H9 (cell line): ENCODE results near the gene IL1RAP. TPM values are rescaled to one million over a fixed set of nuclear protein-coding genes. Genes with fewer than 3 reads are reported as not detected.

Experiments
- DNase-seq: peaks from one replicate; pipeline ENCODE4 v3.0.0-alpha.2; 2017
- H2AFZ ChIP-seq: one replicate; pipeline ENCODE4 v1.6.1; 2013; ENCODE audit warnings: mild to moderate bottlenecking, low read length, control low read depth, moderate library complexity
- H2AK5ac ChIP-seq: 2 replicates; pipeline ENCODE4 v1.6.1; 2013; ENCODE audit warnings: low read length, control low read depth, mixed read lengths; ENCODE audit not compliant: insufficient read length
- H2BK120ac ChIP-seq: one replicate; pipeline ENCODE4 v1.6.1; 2013; ENCODE audit warnings: low read depth, mild to moderate bottlenecking, low read length, control low read depth, inconsistent platforms; ENCODE audit not compliant: poor library complexity, severe bottlenecking
- H2BK12ac ChIP-seq: 2 replicates; pipeline ENCODE4 v1.6.1; 2013; ENCODE audit warnings: low read length, control low read depth, mixed read lengths, low read depth; ENCODE audit not compliant: insufficient read length
- H2BK15ac ChIP-seq: 2 replicates; pipeline ENCODE4 v1.6.1; 2013; ENCODE audit warnings: low read depth, low read length, control low read depth
- H2BK20ac ChIP-seq: one replicate; pipeline ENCODE4 v1.6.1; 2013; ENCODE audit warnings: low read depth, mild to moderate bottlenecking, low read length, control low read depth, inconsistent platforms; ENCODE audit not compliant: poor library complexity, severe bottlenecking
- H2BK5ac ChIP-seq: 2 replicates; pipeline ENCODE4 v1.6.1; 2013; ENCODE audit warnings: low read length, control low read depth, mixed read lengths; ENCODE audit not compliant: insufficient read length
- H3K14ac ChIP-seq: 2 replicates; pipeline ENCODE4 v1.6.1; 2013; ENCODE audit warnings: low read length, control low read depth; ENCODE audit not compliant: insufficient read depth
- H3K18ac ChIP-seq: 2 replicates; pipeline ENCODE4 v1.6.1; 2013; ENCODE audit warnings: low read depth, mild to moderate bottlenecking, mixed read lengths, low read length, control low read depth; ENCODE audit not compliant: insufficient read length
- H3K23ac ChIP-seq: 2 replicates; pipeline ENCODE4 v1.6.1; 2013; ENCODE audit warnings: low read length, control low read depth, mixed read lengths, low read depth; ENCODE audit not compliant: insufficient read length
- H3K23me2 ChIP-seq: 2 replicates; pipeline ENCODE4 v1.6.1; 2013; ENCODE audit warnings: low read depth, mild to moderate bottlenecking, mixed read lengths, low read length, control low read depth; ENCODE audit not compliant: insufficient read length, poor library complexity, severe bottlenecking
- H3K27ac ChIP-seq: 2 replicates; pipeline ENCODE4 v1.5.1; 2013; ENCODE audit warnings: low read length, control low read depth, mixed read lengths, low read depth; ENCODE audit not compliant: insufficient read length
- H3K27me3 ChIP-seq: 2 replicates; pipeline ENCODE4 v1.6.1; 2013; ENCODE audit warnings: low read length, control low read depth, inconsistent platforms; ENCODE audit not compliant: insufficient read depth
- H3K4ac ChIP-seq: 2 replicates; pipeline ENCODE4 v1.6.1; 2013; ENCODE audit warnings: low read depth, mild to moderate bottlenecking, control low read depth, inconsistent platforms, low read length, moderate library complexity
- H3K4me1 ChIP-seq: 2 replicates; pipeline ENCODE4 v1.6.1; 2013; ENCODE audit warnings: low read length, control low read depth, inconsistent platforms; ENCODE audit not compliant: insufficient read depth
- H3K4me2 ChIP-seq: 2 replicates; pipeline ENCODE4 v1.6.1; 2013; ENCODE audit warnings: low read length, control low read depth, mixed read lengths; ENCODE audit not compliant: insufficient read length, insufficient read depth
- H3K56ac ChIP-seq: 2 replicates; pipeline ENCODE4 v1.6.1; 2013; ENCODE audit warnings: low read depth, mild to moderate bottlenecking, mixed read lengths, low read length, control low read depth; ENCODE audit not compliant: insufficient read length
- H3K79me1 ChIP-seq: 2 replicates; pipeline ENCODE4 v1.6.1; 2013; ENCODE audit warnings: low read depth, mild to moderate bottlenecking, moderate library complexity, low read length, control low read depth, inconsistent platforms; ENCODE audit not compliant: insufficient read depth, poor library complexity, severe bottlenecking
- H3K79me2 ChIP-seq: 2 replicates; pipeline ENCODE4 v1.6.1; 2013; ENCODE audit warnings: low read length, control low read depth, inconsistent platforms; ENCODE audit not compliant: insufficient read depth
- H3K9ac ChIP-seq: 2 replicates; pipeline ENCODE4 v1.6.1; 2013; ENCODE audit warnings: low read length, control low read depth, mixed read lengths; ENCODE audit not compliant: insufficient read length; ENCODE audit errors: extremely low read depth
- H3K9me3 ChIP-seq: one replicate; pipeline ENCODE4 v1.6.1; 2013; ENCODE audit warnings: low read depth, low read length, inconsistent platforms; ENCODE audit not compliant: control insufficient read depth
- H3T11ph ChIP-seq: one replicate; pipeline ENCODE4 v1.6.1; 2013; ENCODE audit warnings: mild to moderate bottlenecking, low read length, control low read depth, inconsistent platforms
- H4K20me1 ChIP-seq: one replicate; pipeline ENCODE4 v1.6.1; 2013; ENCODE audit not compliant: control insufficient read depth, insufficient read length, insufficient read depth
- H4K5ac ChIP-seq: 2 replicates; pipeline ENCODE4 v1.6.1; 2013; ENCODE audit warnings: low read depth, mild to moderate bottlenecking, mixed read lengths, low read length, control low read depth; ENCODE audit not compliant: insufficient read length
- H4K8ac ChIP-seq: replicated peaks from 2 replicates; pipeline ENCODE4 v1.6.1; 2013; ENCODE audit warnings: low read length, control low read depth, mixed read lengths, low read depth; ENCODE audit not compliant: insufficient read length
- H4K91ac ChIP-seq: 2 replicates; pipeline ENCODE4 v1.6.1; 2013; ENCODE audit warnings: low read depth, mild to moderate bottlenecking, moderate library complexity, mixed read lengths, low read length, control low read depth; ENCODE audit not compliant: insufficient read length
- H3K27ac Mint-ChIP-seq, 3 experiments: 2 replicates in 2 of 3; 3 replicates in 1 of 3; pipeline ENCODE4 v1.8.0; 2020 to 2021; ENCODE audit warnings: mixed read lengths in 3 of 3, mild to moderate bottlenecking in 1 of 3, moderate library complexity in 1 of 3
- H3K27me3 Mint-ChIP-seq: 2 replicates; pipeline ENCODE4 v1.8.0; 2021; ENCODE audit warnings: low read depth, mild to moderate bottlenecking, moderate library complexity, mixed read lengths
- H3K36me3 Mint-ChIP-seq, 3 experiments: 2 replicates in 2 of 3; 3 replicates in 1 of 3; pipeline ENCODE4 v1.8.0; 2020 to 2021; ENCODE audit warnings: low read depth in 3 of 3, mixed read lengths in 3 of 3; ENCODE audit not compliant: insufficient read depth in 1 of 3
- H3K4me1 Mint-ChIP-seq, 2 experiments: 2 replicates each; pipeline ENCODE4 v1.8.0; 2020; ENCODE audit warnings: mixed read lengths in 2 of 2
- H3K4me3 Mint-ChIP-seq, 2 experiments: 2 replicates in 1 of 2; 3 replicates in 1 of 2; pipeline ENCODE4 v1.8.0; 2020 to 2021; ENCODE audit warnings: mild to moderate bottlenecking in 2 of 2, mixed read lengths in 2 of 2, moderate library complexity in 1 of 2
- H3K9me3 Mint-ChIP-seq, 2 experiments: 2 replicates in 1 of 2; 3 replicates in 1 of 2; pipeline ENCODE4 v1.8.0; 2020; ENCODE audit warnings: mild to moderate bottlenecking in 2 of 2, mixed read lengths in 2 of 2, moderate library complexity in 1 of 2
- CTCF ChIP-seq: fragments of 200-600 bp; sonication (generic); conservative IDR thresholded peaks from 3 replicates; pipeline ENCODE4 v1.8.0; 2021; ENCODE audit warnings: antibody characterized with exemption, mild to moderate bottlenecking
- WGBS: extraction: QIAGEN DNeasy Blood & Tissue Kit; methylation state at CpG from one replicate; pipeline ENCODE4 v1.1.7; 2013; ENCODE audit warnings: missing lambda C conversion rate, low lambda C conversion rate, mixed read lengths; ENCODE audit not compliant: insufficient read length; ENCODE audit errors: extremely low coverage; 5-methylcytosine and 5-hydroxymethylcytosine counted together
- total RNA-seq: library from RNA; stranded (reverse); gene quantifications from 2 replicates; pipeline ENCODE4 v1.2.1, GENCODE V29; 2021

IL1RAP gene
- total RNA-seq, 1 experiment from 2014 or later: 4.6 TPM

- Histone ChIP-seq H3K79me2 (no peaks in the 10 kb centered on the region), H3T11ph (no peak overlapping the region), H3K27ac (no peak overlapping the region), H3K23ac (no peak overlapping the region), H3K79me1 (no peaks in the 10 kb centered on the region), H2BK120ac (no peak overlapping the region), H2BK12ac (no peak overlapping the region), H2BK20ac (no peak overlapping the region), H3K9ac (no peak overlapping the region), H3K4me1 (no peaks in the 10 kb centered on the region), H4K5ac (no peak overlapping the region), H3K4ac (no peak overlapping the region), H2BK5ac (no peak overlapping the region), H4K91ac (no peak overlapping the region), H3K56ac (no peak overlapping the region), H4K8ac (no peak overlapping the region), H2AFZ (no peak overlapping the region), H3K4me2 (no peak overlapping the region), H2AK5ac (no peak overlapping the region), H3K27me3 (no peaks in the 10 kb centered on the region), H3K18ac (no peak overlapping the region), H3K9me3 (no peaks in the 10 kb centered on the region), H4K20me1 (no peaks in the 10 kb centered on the region), H3K14ac (no peak overlapping the region), H2BK15ac (no peak overlapping the region), H3K23me2 (no peaks in the 10 kb centered on the region)
- Mint-ChIP-seq H3K27ac (no peak overlapping the region), H3K4me1 (no peaks in the 10 kb centered on the region), H3K27me3 (no peaks in the 10 kb centered on the region), H3K36me3 (no peaks in the 10 kb centered on the region), H3K4me3 (no peak overlapping the region), H3K9me3 (no peaks in the 10 kb centered on the region)
- no peak for DNase-seq
- WGBS: no CpG with 5 or more reads among the region's 2 CpGs
- no peak for TF ChIP-seq CTCF
Measured at GRCh38 chr3:190631295-190631694, 117.4 kb downstream of the IL1RAP start.
